Osteoblast (primary cell): Measurements from ENCODE around the gene TCF15. TPM values are rescaled to one million over a fixed set of nuclear protein-coding genes. Genes with fewer than 3 reads are reported as not detected.

Experiments
- DNase-seq: peaks from one replicate; pipeline ENCODE4 v3.0.0; 2011; ENCODE audit warnings: low spot score, mixed read lengths; ENCODE audit not compliant: insufficient read length; ENCODE audit errors: missing footprints
- H2AFZ ChIP-seq: 2 replicates; pipeline ENCODE4 v1.6.0; 2011; ENCODE audit warnings: mild to moderate bottlenecking, low read length
- H3K27ac ChIP-seq: 2 replicates; pipeline ENCODE4 v1.5.1; 2011; ENCODE audit warnings: mild to moderate bottlenecking, low read depth, low read length, moderate library complexity
- H3K27me3 ChIP-seq: 2 replicates; pipeline ENCODE4 v1.6.0; 2012; ENCODE audit warnings: mild to moderate bottlenecking, control low read depth, inconsistent platforms, low read length, moderate library complexity; ENCODE audit not compliant: insufficient read depth
- H3K36me3 ChIP-seq: 2 replicates; pipeline ENCODE4 v1.5.1; 2011; ENCODE audit warnings: mild to moderate bottlenecking, low read length, control low read depth, moderate library complexity; ENCODE audit not compliant: insufficient read depth
- H3K4me1 ChIP-seq: 2 replicates; pipeline ENCODE4 v1.5.1; 2011; ENCODE audit warnings: mild to moderate bottlenecking, low read length, control low read depth, moderate library complexity; ENCODE audit not compliant: insufficient read depth
- H3K4me2 ChIP-seq: 2 replicates; pipeline ENCODE4 v1.6.0; 2011; ENCODE audit warnings: mild to moderate bottlenecking, low read length; ENCODE audit not compliant: insufficient read depth
- H3K4me3 ChIP-seq: fragments of 200-600 bp; sonication (generic); 3 replicates; pipeline ENCODE4 v1.5.1; 2012; ENCODE audit warnings: mild to moderate bottlenecking, low read length, inconsistent platforms; ENCODE audit not compliant: insufficient read depth
- H3K79me2 ChIP-seq: 2 replicates; pipeline ENCODE4 v1.6.0; 2012; ENCODE audit warnings: mild to moderate bottlenecking, low read length, control low read depth, inconsistent platforms; ENCODE audit not compliant: insufficient read depth
- H3K9me3 ChIP-seq: 2 replicates; pipeline ENCODE4 v1.5.1; 2011; ENCODE audit warnings: low read depth, low read length, control low read depth
- H4K20me1 ChIP-seq: 2 replicates; pipeline ENCODE4 v1.6.0; 2012; ENCODE audit warnings: mild to moderate bottlenecking, low read length, control low read depth; ENCODE audit not compliant: insufficient read depth
- CTCF ChIP-seq: IDR thresholded peaks from 2 replicates; pipeline ENCODE4 v1.5.1; 2011; ENCODE audit warnings: mild to moderate bottlenecking, low read depth, low read length, moderate library complexity; ENCODE audit errors: extremely low read depth
- total RNA-seq: library from RNA; depleted of rRNA; stranded (reverse); fragments of >200 nt; gene quantifications from 2 replicates; pipeline ENCODE4 v1.2.3, GENCODE V29; 2012

Gene TCF15
- total RNA-seq, 1 donor, result not detected

- Histone ChIP-seq H3K4me1 (no peaks in the 10 kb centered on the region), H3K9me3 (no peaks in the 10 kb centered on the region), H3K27me3 (peaks cover 14% of the 10 kb centered on the region), H3K79me2 (no peaks in the 10 kb centered on the region), H3K27ac (no peak overlapping the region), H3K36me3 (no peaks in the 10 kb centered on the region), H2AFZ (no peak overlapping the region), H4K20me1 (peaks cover 2% of the 10 kb centered on the region), H3K4me2 (no peak overlapping the region), H3K4me3 (no peak overlapping the region)
- no peak for DNase-seq
- TF ChIP-seq CTCF, result no peak
These were observed 16.5 kb upstream of the TCF15 start for GRCh38 chr20:626579-626978.

GRCh38 chr20:625360-625932 is 15.3 kb upstream of the TCF15 start:
- H3K79me2 ChIP-seq, result no peaks in the 10 kb centered on the region
- no peak overlapping the region for H2AFZ ChIP-seq
- no peaks in the 10 kb centered on the region for H3K9me3 ChIP-seq
- no peak overlapping the region for H3K4me2 ChIP-seq
- DNase-seq, result no peak
- no peak overlapping the region for H3K27ac ChIP-seq
- peaks cover 14% of the 10 kb centered on the region for H3K27me3 ChIP-seq
- no peak overlapping the region for H3K4me3 ChIP-seq
- no peaks in the 10 kb centered on the region for H3K36me3 ChIP-seq
- peaks cover 2% of the 10 kb centered on the region for H4K20me1 ChIP-seq
- TF ChIP-seq CTCF, result no peak
- no peaks in the 10 kb centered on the region for H3K4me1 ChIP-seq

GRCh38 chr20:623704-624103 is 13.6 kb upstream of the TCF15 start:
- H3K4me2 ChIP-seq, result no peak overlapping the region
- no peak for DNase-seq
- H3K9me3 ChIP-seq, result no peaks in the 10 kb centered on the region
- H4K20me1 ChIP-seq, result peaks cover 2% of the 10 kb centered on the region
- no peaks in the 10 kb centered on the region for H3K36me3 ChIP-seq
- H3K79me2 ChIP-seq, result no peaks in the 10 kb centered on the region
- H3K27ac ChIP-seq, result no peak overlapping the region
- no peak for TF ChIP-seq CTCF
- H3K4me3 ChIP-seq, result no peak overlapping the region
- no peak overlapping the region for H2AFZ ChIP-seq
- no peaks in the 10 kb centered on the region for H3K4me1 ChIP-seq
- peaks cover 14% of the 10 kb centered on the region for H3K27me3 ChIP-seq

GRCh38 chr20:623021-623420 is 12.9 kb upstream of the TCF15 start:
- Histone ChIP-seq H3K4me2 (no peak overlapping the region), H3K36me3 (no peaks in the 10 kb centered on the region), H3K4me1 (no peaks in the 10 kb centered on the region), H3K27ac (no peak overlapping the region), H2AFZ (no peak overlapping the region), H3K9me3 (peaks cover 1% of the 10 kb centered on the region), H4K20me1 (peaks cover 2% of the 10 kb centered on the region), H3K79me2 (no peaks in the 10 kb centered on the region), H3K27me3 (peaks cover 11% of the 10 kb centered on the region), H3K4me3 (no peak overlapping the region)
- TF ChIP-seq CTCF, result no peak
- DNase-seq, result no peak
